RPMI8226 (cell line): ENCODE results near the gene PCNX2.

Experiments
- DNase-seq: peaks from one replicate; pipeline ENCODE4 v3.0.0-alpha.2; 2015

PCNX2 gene

DNA sequence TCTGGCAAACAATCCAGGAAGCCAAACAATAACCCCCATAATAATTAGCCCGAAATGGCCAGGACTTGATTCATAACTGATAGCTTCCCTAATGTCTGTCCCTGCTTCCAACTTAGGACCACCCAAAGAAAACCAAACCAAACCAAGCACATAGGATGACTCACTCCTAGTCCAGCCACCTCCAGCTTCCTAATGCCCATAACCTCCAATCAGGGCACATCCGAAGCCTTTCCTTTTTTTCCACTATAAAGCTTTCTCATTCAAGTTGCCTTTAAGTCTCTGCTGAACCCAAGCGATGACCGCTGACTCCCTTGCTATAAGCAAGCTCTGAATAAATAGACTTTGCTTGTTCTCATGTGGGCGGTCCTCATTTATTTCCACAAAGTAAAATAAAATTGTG, 40.4 kb downstream of the PCNX2 start:
- DNase-seq: no peak

DNA sequence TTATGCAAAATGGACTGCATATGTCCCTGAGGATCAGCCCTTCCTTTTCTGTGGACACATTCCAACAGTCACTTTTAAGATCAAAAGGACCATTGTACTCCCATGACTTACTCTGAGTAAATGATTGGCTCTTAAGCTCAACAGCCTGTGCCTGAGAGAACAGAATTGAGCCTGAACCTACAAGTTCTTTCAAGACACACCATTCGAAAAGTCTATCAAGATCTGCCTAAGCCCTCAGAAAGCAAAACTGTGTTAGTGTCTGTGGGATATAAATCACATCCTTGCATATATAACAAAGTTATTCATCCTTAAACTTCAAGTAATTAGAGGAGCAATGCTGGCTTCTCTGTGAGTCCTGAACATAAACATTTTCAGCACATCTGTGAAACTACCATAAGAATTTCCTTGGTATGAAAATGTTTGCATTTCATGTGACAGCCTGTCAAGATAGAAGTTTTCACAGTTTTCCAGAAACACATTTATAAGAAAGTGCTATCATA, 41.6 kb downstream of the PCNX2 start:
- no peak for DNase-seq

DNA sequence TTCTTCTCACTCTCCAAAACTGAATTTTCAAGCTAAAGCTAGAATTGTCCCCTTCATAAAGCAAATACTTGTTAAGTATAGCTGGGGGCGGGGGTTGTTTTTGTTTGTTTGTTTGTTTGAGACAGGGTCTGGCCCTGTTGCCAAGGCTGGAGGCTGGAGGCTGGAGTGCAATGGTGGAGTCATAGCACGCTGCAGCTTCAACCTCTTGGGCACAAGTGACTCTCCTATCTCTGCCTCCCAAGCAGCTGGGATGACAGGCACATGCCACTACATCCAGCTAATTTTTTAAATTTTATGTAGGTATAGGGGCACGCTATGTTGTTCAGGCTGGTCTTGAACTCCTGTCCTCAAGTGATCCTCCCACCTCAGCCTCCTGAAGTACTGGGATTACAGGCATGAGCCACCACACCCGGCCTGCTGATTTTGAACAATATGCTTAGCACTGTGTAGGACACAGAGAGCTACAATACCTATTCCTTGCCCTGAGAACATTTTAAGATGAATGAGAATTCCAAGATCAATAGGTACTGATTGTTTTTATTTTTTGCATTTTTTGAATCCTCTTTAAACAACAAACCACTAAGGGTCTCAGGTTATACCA, 42.2 kb downstream of the PCNX2 start:
- no peak for DNase-seq

DNA sequence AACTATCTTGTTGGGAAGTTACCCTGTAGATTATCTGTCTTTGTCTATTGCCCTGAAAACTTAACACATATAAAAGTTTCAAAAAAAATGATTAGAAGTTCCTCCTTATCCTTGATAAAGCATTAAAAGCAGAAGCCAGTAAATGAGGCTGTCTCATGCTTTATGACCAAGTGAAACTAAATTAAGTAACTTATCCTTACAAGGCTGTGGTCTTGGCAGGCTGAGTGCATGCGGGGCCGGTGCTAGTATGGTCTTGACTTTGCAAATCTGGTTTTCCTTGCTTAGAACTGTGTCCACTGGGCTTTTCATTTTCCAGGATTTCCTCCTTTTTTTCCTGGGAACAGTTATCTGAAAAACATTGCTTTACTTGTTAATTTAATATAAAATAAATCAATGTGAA, 43.1 kb downstream of the PCNX2 start:
- DNase-seq: no peak

DNA sequence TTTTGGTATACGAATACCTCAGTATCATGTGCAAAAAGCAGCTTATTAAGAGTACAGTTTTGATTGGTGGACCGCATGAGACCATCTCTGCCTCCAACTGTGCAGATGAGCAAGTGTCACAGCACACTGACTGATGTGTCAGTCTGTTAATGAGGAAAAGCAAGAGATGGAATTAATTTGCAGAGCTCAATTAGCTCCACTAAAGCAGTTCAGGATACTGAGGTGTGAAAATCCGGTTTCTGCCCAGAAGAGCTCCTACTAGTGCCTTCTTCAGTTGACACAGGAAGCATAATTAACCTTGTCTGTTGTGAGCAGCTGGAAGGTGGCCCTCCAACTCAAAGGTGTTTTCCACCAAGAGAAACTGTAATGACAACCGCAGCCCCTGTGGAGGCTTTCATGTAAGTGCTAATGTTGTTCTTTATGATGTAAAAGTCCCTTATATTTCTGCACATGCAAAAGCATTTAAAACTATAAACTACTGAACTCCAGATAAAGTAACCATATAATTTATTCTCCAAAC, 44.3 kb downstream of the PCNX2 start:
- DNase-seq: no peak

DNA sequence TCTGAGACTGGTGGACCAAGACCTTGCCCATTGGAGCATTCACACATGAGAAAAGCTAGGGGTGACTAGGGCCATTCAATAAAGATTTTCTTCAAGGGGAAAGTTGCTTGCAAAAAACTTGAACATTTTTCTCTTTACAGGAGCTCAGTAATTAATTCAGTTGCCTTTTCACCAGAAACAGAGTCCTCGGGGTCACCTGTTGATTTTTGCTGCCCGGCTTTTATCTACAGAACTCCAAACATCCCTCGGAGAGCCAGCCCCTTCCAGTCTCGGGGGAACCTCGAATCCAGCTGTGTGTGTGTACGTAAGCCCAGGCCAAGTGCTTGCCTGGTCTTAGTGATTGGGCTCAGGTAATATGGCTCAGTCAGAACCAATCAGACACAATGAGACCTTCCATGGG, 47.5 kb downstream of the PCNX2 start:
- DNase-seq: no peak

DNA sequence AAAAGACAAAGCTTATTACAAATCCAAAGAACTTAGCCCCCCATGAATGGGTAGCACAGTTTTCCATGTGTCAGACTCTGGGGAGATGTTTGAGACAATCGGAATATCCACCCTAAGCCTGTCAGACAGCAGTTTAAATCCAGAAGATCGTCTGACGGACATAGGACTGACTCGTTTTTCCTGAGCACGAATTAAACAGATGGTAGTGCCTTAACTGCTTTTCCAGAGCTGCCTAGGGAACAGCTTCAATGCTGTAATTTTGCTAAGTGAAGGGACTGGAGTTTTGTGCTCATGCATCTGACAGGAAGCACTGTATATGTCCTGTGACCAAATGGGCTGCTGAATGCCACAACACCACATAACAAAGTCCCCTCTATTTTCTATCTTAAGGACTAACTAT, 48.6 kb downstream of the PCNX2 start:
- DNase-seq: no peak

DNA sequence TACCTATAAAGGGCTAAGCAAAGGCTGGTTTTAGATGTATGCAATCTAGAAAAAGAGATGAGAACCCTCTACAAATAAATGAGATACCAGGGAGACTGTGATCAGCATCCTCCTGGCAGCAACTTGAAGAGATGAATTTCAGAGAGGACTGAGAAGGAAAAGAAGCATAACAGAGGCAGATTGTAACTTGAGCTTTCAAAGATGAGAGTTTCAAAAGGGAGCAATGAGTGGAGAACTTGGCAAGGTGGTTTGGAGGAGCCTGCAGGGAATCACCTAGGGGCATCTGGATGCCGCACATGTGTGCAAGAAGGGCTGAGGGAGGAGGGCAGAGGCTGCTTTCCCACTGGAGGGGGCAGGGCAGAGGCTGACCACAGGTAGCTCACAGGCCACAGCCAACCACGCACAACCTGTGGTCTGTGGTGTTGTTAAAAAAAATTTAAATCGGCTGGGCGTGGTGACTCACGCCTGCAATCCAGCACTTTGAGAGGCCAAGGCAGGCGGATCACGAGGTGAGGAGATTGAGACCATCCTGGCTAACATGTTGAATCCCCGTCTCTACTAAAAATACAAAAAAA, 50.2 kb downstream of the PCNX2 start:
- no peak for DNase-seq

DNA sequence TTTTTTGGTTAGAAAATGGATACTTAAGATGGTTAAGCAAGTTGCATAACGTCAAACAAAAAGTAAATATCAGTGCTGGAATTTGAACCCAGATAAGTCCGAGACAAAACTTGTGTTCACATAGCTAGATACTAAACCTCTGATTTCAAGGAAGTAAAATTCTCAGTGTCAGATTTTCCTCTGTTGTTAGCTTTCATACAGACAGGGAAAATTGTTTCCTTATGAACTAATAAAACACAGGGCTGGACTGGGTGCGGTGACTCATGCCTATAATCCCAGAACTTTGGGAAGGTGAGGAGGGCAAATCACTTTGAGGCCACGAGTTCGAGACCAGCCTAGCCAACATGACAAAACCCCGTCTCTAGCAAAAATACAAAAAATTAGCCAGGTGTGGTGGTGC, 51.3 kb downstream of the PCNX2 start:
- no peak for DNase-seq

DNA sequence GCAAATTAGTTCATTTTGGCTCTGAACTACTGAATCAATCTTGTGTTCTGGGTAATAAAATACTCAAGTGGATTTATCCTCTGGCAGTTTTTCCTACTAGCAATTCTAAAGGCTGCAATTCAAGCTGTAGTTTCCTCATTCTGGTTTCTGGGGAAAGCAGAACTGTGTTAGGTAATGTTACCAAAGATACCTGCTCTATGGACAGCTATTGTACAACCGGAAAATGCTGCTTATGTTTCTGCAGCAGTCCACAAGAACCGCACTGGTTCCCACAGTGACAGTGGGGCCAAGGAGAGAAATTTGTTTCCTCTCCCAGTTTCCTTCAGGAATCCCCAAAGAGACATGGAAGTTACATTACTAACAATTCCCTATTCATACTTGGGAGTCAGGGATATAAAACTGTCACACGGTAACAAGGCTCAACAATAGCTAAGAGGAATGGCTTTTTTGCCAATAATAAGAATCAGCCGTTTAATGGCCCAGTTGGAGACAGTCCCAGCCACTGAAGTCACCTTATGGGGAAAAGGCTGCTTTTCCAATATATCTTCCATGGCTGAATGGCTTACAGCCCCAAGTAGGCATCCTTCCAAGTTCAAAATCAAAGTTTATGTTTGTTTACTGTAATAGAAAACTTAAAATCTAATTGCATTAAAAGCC, 52.6 kb downstream of the PCNX2 start:
- DNase-seq: no peak

DNA sequence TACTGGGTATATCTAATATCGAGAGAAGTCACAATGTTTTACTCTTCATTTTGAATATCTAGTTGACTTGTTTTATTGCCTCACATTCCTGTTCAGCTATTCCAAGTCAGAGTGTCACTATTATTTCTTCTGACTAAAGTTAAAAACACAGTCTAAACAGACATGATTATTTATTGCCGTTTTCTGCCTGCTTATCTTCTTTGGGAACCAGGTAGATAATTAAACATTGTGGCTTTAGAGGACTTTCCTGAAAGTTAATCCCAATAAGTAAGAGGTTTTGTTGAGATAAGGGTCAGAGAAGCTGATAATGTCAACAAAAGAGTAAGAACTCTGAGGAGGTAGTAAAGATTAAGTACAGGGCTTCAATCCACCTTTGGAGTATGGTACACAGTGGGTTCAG, 53.8 kb downstream of the PCNX2 start:
- DNase-seq: no peak

DNA sequence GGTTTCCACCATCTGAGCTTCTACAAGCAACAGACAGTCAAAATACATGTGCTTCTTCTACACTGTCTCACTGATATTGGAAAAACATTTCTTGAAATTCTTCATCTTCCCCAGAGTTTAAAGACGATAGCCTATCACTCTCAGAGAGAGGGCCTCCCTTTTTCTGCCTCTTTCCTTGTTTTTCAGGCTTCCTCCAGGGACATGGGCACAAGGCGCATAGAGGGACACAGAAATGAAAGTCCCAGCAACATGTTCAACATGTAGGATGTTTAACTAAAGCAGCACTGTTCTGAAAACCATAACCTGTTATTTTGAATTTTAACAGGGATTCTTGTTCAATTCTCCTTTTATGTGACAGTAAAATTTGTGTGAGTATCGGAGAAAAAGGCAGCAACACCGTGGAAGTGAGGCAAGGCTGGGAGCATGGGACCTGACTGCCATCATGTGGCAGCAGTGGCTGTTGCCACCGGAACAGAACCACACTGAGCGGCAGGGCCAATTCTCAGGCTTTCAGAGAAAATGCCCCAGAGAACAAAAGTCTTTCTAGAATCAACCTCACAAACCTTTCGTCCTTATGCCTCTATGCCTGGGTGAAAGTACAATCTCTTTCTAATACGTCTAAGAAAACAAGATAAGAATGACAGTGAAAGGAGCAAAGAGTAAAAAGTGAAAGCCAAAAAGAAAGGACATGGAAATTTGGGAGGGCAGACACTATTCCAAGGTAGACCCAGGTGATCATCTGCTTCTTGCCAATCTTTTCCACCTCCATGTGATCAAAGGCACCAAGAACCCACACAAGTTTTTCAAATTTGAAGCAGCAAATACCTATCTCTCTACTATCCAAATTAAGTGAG, 54.5 kb downstream of the PCNX2 start:
- DNase-seq: peak; percentile 62

DNA sequence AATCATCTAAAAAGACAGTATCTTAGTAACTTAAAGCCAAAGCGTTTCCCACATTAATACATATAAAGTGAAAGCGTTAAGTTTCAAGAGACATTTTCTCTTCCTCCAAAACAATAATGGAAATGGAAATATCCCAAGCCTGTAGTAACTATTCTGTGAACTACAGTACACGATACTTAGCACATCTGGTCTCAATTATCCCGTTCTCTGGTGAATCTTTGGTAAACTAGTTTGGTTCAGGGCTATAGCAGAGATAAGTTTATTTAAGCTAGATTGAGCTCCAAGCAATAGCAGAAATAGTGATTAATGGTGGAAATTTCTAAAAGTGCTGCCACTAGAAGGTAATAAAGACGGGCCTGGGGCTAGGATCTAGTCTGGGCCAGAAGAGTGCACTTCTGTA, 55.2 kb downstream of the PCNX2 start:
- DNase-seq: no peak

DNA sequence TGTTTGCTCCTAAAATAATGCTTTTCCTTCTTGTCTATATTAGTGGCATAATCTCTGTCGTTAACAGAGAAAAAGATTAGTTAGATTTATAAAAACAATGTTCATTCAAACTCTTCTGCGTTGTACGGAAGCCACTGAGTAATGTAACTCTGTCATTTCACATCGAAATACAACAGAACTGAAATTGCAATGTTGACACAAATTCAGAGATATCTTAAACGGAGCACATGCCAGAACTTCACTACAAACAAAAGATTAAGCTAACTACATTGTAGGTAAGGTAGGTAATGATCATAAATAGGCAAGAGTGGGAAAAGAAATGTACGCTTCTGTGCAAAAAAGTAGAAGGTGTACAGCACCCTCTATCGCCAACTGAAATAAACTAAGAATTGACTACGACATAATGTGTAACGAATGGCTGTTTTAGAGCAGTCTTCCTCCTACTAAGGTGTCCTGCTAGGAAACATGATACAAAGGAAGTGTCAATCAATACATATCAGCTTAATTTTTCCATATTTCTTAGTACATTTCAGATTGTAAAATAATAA, 56.6 kb downstream of the PCNX2 start:
- DNase-seq: no peak

DNA sequence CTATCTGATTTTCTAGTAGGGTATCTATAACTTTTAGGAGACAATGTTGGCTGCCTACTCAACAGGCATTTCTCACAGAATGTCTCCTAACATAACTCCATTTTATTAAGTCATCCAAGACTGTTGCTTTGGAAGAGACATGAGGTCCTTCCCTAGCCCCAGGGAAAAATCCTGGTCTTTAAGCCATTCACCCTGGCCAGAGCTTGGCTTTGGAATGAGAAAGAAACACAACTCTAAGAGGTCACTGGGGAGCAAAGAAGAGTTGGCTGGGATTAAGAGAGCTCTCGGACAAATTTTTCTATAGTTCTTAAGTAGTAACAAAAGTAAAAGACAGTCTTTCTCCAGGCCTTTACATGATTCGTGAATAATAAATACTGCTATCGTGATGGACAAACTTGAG, 57.9 kb downstream of the PCNX2 start:
- DNase-seq: no peak

DNA sequence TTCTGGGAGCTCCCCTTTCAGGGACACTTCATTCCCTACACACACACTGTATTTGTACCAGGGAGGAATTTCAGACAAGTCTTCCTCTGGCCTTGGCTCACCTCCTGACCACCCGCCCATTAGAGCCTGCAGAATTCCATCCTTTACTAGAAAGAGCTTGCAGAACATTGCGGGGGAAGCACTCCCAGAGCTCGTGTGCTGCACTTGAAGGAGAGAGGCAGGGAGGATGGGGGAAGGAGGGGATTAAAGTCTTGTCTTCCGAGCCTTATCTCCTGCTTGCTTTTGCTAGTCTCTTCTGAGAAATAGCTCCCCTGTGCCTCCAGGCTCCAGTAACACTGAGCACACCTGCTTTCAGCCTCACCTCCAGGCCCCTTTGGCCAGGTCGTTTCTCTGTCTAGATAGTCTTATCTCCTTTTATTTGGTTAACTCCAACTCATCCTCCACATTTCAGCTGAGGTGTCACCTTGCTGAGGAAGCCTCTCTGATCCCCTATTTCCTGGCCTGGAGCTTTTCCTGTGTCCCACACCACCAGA, 62.0 kb downstream of the PCNX2 start:
- no peak for DNase-seq

DNA sequence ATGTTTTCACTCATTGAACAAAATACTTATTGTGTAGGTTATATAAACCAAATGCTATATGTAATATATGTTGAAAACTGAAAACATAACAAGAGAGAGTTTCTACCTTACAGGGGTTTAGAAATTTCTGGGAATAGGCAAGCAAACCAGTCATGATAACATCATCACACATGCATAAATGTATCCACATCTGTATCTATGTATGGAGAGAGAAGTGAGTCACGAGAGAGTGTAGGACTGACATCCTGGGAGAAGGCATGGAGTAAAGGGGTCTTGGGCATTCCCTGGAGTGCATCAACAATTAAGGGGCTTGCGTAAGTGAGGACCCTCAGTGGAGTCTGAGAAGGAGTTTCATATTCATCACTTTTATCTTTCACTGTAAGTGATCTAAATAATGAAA, 65.5 kb downstream of the PCNX2 start:
- no peak for DNase-seq

DNA sequence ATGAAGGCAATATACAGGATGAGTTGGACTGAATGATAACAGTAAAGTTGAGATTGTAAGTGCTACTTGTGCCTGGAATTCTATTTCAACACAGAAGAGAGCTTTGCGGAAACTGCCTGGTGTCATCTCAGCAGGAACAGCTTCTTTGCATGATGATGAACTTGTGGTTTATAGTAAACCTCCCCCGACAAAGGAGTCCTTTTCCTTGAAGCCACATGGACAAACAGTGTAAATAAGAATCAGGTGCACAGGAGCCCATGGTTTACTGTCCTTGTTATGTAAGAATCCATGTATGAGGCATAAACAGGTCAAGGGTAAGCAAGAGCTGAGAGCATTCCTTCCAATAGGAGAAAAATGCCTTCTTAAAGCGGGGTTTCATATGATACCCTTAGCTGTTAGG, 66.2 kb downstream of the PCNX2 start:
- DNase-seq: no peak

DNA sequence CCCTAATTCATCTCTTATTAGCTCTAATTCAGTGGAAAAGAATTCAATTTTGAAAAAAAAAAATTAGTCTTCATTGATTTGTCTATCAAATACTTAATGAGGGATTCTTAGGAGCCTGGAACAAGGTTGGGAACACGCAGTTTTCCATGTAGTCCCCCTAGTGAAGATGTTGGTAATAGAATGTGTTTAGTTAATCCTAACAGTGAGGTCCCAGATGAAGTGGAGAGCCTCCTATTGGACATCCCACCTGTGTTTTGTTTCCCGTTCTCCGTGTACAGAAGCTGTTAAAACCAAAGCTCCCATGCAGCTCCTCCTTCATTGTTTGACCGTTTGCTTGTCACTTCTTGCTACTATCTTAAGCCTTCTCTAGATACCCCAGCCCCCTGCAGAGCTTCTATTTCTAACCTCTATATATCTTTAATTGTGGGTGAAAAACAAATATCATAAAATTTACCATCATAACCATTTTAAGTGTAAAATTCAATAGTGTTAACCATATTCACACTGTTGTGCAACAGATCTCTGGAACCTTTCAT, 67.5 kb downstream of the PCNX2 start:
- DNase-seq: no peak

DNA sequence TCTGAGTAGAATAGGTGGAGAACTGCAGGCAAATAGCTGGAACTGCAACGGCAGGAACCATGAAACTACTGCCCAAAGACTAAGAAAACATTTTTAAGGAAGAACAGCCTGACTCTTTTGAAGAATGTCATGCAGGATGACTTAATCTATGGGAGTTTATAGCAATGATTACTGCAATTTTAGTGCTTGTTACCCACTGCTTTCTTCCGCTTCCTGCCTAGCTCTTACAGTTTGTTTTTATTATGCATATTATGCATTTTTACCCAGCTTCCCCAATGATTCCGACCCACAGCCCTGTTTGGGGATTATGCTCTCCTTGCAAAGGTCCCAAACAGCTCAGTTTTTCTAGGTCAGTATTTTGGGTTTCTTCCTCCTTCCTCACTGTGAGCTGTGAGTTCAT, 71.2 kb downstream of the PCNX2 start:
- no peak for DNase-seq

DNA sequence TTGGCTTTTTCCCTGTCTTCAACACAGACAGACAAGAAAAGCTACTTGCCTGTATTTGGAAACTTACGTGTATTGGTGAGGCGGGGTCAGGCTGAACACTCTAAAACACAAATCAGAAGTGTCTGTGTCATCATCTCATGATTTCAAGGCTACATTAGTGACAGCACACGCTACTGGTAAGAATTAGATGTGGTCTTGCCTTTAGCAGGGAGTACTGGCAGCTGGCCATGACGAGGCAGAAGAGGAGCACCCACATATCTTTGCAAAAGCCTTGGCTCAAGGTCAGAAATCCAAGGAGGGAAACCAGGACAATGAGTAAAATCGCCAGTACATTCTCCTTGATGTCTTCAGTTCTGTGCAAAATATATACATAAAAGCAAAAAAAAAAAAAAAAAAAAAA, 77.7 kb downstream of the PCNX2 start:
- DNase-seq: peak; percentile 18

DNA sequence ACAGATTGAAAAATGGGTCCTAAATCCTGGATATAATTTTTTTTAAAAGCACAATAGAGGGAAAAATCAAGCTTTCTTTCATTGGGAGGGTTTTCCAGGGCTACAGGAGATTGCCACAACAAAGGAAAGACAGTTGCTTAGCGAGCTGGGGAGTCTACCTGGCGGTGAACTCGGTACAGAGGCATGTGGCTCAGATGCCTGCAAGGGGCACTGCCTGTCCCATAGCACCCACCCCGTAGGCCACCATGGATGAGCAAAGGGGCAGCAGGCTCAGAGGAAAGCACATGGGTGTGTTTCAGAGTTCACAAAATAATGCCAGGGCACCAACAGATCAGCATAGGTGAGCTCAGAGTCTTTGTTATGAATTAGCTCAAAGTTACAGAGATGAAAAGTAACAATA, 79.5 kb downstream of the PCNX2 start:
- no peak for DNase-seq
